GM23338 (cell line): ENCODE measurements around the gene ACAD11. TPM values are rescaled to one million over a fixed set of nuclear protein-coding genes. Genes with fewer than 3 reads are reported as not detected.

ENCODE experiments used
- ATAC-seq: fragments of 200-7000 bp; cut with Tn5 transposase; 3 replicates; pipeline ENCODE4 v1.9.1; 2020
- DNase-seq: peaks from one replicate; pipeline ENCODE4 v3.0.0-alpha.2; 2015; ENCODE audit warnings: low spot score
- H2AFZ ChIP-seq: fragments of 200-600 bp; sonication (generic); 2 replicates; pipeline ENCODE4 v1.8.0; 2016; ENCODE audit warnings: antibody characterized with exemption, mild to moderate bottlenecking, moderate library complexity
- H3F3A ChIP-seq: fragments of 200-600 bp; sonication (generic); replicated peaks from 2 replicates; pipeline ENCODE4 v1.8.0; 2017; ENCODE audit warnings: antibody characterized with exemption, mixed run types, low read depth
- H3K27ac ChIP-seq: fragments of 200-600 bp; sonication (generic); 2 replicates; pipeline ENCODE4 v1.6.1; 2016; ENCODE audit warnings: low read depth
- H3K27me3 ChIP-seq: fragments of 200-600 bp; sonication (generic); 2 replicates; pipeline ENCODE4 v1.8.0; 2016; ENCODE audit warnings: mild to moderate bottlenecking, mixed run types, moderate library complexity; ENCODE audit not compliant: insufficient read depth
- H3K36me3 ChIP-seq: fragments of 200-600 bp; sonication (generic); 2 replicates; pipeline ENCODE4 v1.8.0; 2016; ENCODE audit warnings: mild to moderate bottlenecking; ENCODE audit not compliant: insufficient read depth
- H3K4me1 ChIP-seq: fragments of 200-600 bp; sonication (generic); 2 replicates; pipeline ENCODE4 v1.8.0; 2016; ENCODE audit warnings: mild to moderate bottlenecking, moderate library complexity; ENCODE audit not compliant: insufficient read depth
- H3K4me2 ChIP-seq: fragments of 200-600 bp; sonication (generic); 2 replicates; pipeline ENCODE4 v1.7.1; 2017; ENCODE audit warnings: mixed run types
- H3K4me3 ChIP-seq: fragments of 200-600 bp; sonication (generic); 2 replicates; pipeline ENCODE4 v1.6.1; 2016; ENCODE audit warnings: mixed run types
- H3K79me2 ChIP-seq: fragments of 200-600 bp; sonication (generic); replicated peaks from 2 replicates; pipeline ENCODE4 v1.8.0; 2017; ENCODE audit warnings: mild to moderate bottlenecking; ENCODE audit not compliant: insufficient read depth
- H3K9me2 ChIP-seq: fragments of 200-600 bp; sonication (generic); 2 replicates; pipeline ENCODE4 v1.8.0; 2017; ENCODE audit not compliant: insufficient read depth
- H4K20me1 ChIP-seq: fragments of 200-600 bp; sonication (generic); replicated peaks from 2 replicates; pipeline ENCODE4 v1.8.0; 2017; ENCODE audit warnings: mild to moderate bottlenecking; ENCODE audit not compliant: insufficient read depth
- H3K27ac Mint-ChIP-seq: 2 replicates; pipeline ENCODE4 v1.8.0; 2020; ENCODE audit warnings: inconsistent platforms, mild to moderate bottlenecking, moderate library complexity, mixed read lengths
- H3K27me3 Mint-ChIP-seq: 3 replicates; pipeline ENCODE4 v1.8.0; 2022; ENCODE audit warnings: low read depth, mild to moderate bottlenecking, moderate library complexity, mixed read lengths, inconsistent platforms; ENCODE audit not compliant: insufficient read depth, poor library complexity
- H3K36me3 Mint-ChIP-seq: 3 replicates; pipeline ENCODE4 v1.8.0; 2021; ENCODE audit warnings: low read depth, mild to moderate bottlenecking, inconsistent platforms, moderate library complexity, mixed read lengths
- H3K4me1 Mint-ChIP-seq: 3 replicates; pipeline ENCODE4 v1.8.0; 2020; ENCODE audit warnings: mild to moderate bottlenecking, inconsistent platforms, mixed read lengths
- H3K4me3 Mint-ChIP-seq: 3 replicates; pipeline ENCODE4 v1.8.0; 2021; ENCODE audit warnings: moderate library complexity, mild to moderate bottlenecking, inconsistent platforms, mixed read lengths
- H3K9me3 Mint-ChIP-seq: 3 replicates; pipeline ENCODE4 v1.8.0; 2020; ENCODE audit warnings: moderate library complexity, mild to moderate bottlenecking, inconsistent platforms, mixed read lengths
- CREB1 ChIP-seq: fragments of 250-450 bp; sonication (Bioruptor Pico); IDR thresholded peaks from 2 replicates; pipeline ENCODE4 v1.5.0; 2020; ENCODE audit warnings: low read depth, mild to moderate bottlenecking, moderate library complexity
- EZH2phosphoT487 ChIP-seq: fragments of 200-600 bp; sonication (generic); IDR thresholded peaks from one replicate; pipeline ENCODE4 v1.8.1; 2018; ENCODE audit warnings: antibody characterized with exemption; ENCODE audit not compliant: unreplicated experiment
- JUNB ChIP-seq: IDR thresholded peaks from one replicate; pipeline ENCODE4 v1.6.1; 2016; ENCODE audit warnings: antibody characterized with exemption; ENCODE audit not compliant: unreplicated experiment
- NANOG ChIP-seq: IDR thresholded peaks from 2 replicates; pipeline ENCODE4 v1.6.1; 2016; ENCODE audit warnings: antibody characterized with exemption, borderline replicate concordance
- POLR2AphosphoS5 ChIP-seq: IDR thresholded peaks from 2 replicates; pipeline ENCODE4 v1.6.1; 2016; ENCODE audit warnings: antibody characterized with exemption, low read depth
- STAT1 ChIP-seq: IDR thresholded peaks from one replicate; pipeline ENCODE4 v1.6.1; 2016; ENCODE audit warnings: antibody characterized with exemption; ENCODE audit not compliant: unreplicated experiment
- ZNF114 ChIP-seq: fragments of 250-450 bp; sonication (Bioruptor Pico); IDR thresholded peaks from 2 replicates; pipeline ENCODE4 v1.5.0; 2020; ENCODE audit warnings: mild to moderate bottlenecking, moderate library complexity
- ZNF331 ChIP-seq: fragments of 250-450 bp; sonication (Bioruptor Pico); IDR thresholded peaks from 2 replicates; pipeline ENCODE4 v1.5.0; 2020; ENCODE audit warnings: low read depth, mild to moderate bottlenecking, moderate library complexity
- polyA plus RNA-seq: library from polyadenylated mRNA; unstranded; fragments of >200 nt; fragmentation: Nextera tagmentation; extraction: Ambion mirVana; gene quantifications from 2 replicates; pipeline ENCODE4 v1.2.1, GENCODE V29; 2016
- total RNA-seq: library from RNA; depleted of rRNA; stranded (reverse); fragments of >200 nt; shearing (Covaris generic); gene quantifications from 2 replicates; pipeline ENCODE4 v1.2.3, GENCODE V29; 2014
- TF ChIP-seq, protein P1 (sequence below): fragments of 250-450 bp; sonication (Bioruptor Pico); IDR thresholded peaks from 2 replicates; pipeline ENCODE4 v1.5.0; 2020; ENCODE audit warnings: mild to moderate bottlenecking, moderate library complexity
- TF ChIP-seq, protein P2 (sequence below), 2 experiments: fragments of 200-600 bp in 1 of 2; sonication (generic) in 1 of 2; conservative IDR thresholded peaks; 2 replicates each; pipeline versions ENCODE4 v1.5.1 to v1.6.1; 2016 to 2017; ENCODE audit warnings: antibody characterized with exemption in 2 of 2, low read depth in 2 of 2, mild to moderate bottlenecking in 2 of 2, moderate library complexity in 1 of 2

ACAD11 gene
- total and polyA plus RNA-seq, 2 experiments from 2014 or later, result 11.4 to 17.1 TPM

DNA sequence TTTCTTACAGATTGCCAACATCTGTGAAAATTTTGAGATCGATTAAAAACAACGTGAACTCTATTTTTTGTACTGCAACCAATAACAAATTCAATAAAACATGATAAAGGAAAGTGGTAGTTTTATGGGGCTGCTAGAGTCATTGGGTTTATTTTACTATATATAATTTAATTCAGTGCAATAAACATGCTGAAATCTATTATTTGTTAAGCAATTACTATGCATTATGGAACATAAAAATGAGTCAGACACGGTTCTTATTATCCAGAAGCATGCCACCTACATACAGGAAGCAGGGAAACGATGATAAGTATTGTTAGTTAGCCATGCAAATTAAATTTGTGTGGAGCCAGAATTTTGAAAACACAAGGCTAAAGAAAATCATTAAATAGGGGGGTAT lies 35.4 kb upstream of the ACAD11 start:
- Histone ChIP-seq H3K9me2 (no peaks in the 10 kb centered on the region), H3K79me2 (no peaks in the 10 kb centered on the region), H3K4me3 (no peak overlapping the region), H3F3A (no peaks in the 10 kb centered on the region), H4K20me1 (no peaks in the 10 kb centered on the region), H3K4me2 (no peak overlapping the region), H3K4me1 (no peaks in the 10 kb centered on the region), H3K27me3 (no peaks in the 10 kb centered on the region), H3K36me3 (peaks cover 32% of the 10 kb centered on the region), H2AFZ (no peak overlapping the region), H3K27ac (no peak overlapping the region)
- Mint-ChIP-seq H3K27ac (no peak overlapping the region), H3K4me3 (no peak overlapping the region), H3K4me1 (no peaks in the 10 kb centered on the region), H3K9me3 (no peaks in the 10 kb centered on the region), H3K27me3 (peaks cover 7% of the 10 kb centered on the region), H3K36me3 (peaks cover 23% of the 10 kb centered on the region; the same call in 2 of the 3 replicates)
- ATAC-seq (no peak), DNase-seq (no peak)
- TF ChIP-seq EZH2phosphoT487, result no peak
- TF ChIP-seq ZNF331, result no peak
- no peak for TF ChIP-seq STAT1

DNA sequence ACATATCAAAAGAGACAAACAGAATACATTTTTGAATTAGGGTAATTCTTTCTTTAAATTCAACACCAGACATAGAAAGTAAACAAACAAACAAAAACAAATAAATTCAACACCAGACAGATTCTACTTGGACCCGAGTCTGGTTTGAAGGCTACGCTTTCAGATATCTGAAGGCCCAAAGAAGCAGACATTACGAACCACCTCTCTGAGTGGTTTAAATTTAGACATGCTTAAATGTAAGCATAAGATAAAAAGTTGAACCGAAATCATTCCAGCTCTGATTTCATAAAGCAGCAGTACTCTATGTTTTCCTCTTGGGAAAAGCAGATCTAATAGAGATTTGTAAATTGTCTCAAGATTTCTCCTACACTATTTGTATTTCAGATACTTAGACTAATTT lies 30.4 kb upstream of the ACAD11 start:
- TF ChIP-seq, protein P1, sequence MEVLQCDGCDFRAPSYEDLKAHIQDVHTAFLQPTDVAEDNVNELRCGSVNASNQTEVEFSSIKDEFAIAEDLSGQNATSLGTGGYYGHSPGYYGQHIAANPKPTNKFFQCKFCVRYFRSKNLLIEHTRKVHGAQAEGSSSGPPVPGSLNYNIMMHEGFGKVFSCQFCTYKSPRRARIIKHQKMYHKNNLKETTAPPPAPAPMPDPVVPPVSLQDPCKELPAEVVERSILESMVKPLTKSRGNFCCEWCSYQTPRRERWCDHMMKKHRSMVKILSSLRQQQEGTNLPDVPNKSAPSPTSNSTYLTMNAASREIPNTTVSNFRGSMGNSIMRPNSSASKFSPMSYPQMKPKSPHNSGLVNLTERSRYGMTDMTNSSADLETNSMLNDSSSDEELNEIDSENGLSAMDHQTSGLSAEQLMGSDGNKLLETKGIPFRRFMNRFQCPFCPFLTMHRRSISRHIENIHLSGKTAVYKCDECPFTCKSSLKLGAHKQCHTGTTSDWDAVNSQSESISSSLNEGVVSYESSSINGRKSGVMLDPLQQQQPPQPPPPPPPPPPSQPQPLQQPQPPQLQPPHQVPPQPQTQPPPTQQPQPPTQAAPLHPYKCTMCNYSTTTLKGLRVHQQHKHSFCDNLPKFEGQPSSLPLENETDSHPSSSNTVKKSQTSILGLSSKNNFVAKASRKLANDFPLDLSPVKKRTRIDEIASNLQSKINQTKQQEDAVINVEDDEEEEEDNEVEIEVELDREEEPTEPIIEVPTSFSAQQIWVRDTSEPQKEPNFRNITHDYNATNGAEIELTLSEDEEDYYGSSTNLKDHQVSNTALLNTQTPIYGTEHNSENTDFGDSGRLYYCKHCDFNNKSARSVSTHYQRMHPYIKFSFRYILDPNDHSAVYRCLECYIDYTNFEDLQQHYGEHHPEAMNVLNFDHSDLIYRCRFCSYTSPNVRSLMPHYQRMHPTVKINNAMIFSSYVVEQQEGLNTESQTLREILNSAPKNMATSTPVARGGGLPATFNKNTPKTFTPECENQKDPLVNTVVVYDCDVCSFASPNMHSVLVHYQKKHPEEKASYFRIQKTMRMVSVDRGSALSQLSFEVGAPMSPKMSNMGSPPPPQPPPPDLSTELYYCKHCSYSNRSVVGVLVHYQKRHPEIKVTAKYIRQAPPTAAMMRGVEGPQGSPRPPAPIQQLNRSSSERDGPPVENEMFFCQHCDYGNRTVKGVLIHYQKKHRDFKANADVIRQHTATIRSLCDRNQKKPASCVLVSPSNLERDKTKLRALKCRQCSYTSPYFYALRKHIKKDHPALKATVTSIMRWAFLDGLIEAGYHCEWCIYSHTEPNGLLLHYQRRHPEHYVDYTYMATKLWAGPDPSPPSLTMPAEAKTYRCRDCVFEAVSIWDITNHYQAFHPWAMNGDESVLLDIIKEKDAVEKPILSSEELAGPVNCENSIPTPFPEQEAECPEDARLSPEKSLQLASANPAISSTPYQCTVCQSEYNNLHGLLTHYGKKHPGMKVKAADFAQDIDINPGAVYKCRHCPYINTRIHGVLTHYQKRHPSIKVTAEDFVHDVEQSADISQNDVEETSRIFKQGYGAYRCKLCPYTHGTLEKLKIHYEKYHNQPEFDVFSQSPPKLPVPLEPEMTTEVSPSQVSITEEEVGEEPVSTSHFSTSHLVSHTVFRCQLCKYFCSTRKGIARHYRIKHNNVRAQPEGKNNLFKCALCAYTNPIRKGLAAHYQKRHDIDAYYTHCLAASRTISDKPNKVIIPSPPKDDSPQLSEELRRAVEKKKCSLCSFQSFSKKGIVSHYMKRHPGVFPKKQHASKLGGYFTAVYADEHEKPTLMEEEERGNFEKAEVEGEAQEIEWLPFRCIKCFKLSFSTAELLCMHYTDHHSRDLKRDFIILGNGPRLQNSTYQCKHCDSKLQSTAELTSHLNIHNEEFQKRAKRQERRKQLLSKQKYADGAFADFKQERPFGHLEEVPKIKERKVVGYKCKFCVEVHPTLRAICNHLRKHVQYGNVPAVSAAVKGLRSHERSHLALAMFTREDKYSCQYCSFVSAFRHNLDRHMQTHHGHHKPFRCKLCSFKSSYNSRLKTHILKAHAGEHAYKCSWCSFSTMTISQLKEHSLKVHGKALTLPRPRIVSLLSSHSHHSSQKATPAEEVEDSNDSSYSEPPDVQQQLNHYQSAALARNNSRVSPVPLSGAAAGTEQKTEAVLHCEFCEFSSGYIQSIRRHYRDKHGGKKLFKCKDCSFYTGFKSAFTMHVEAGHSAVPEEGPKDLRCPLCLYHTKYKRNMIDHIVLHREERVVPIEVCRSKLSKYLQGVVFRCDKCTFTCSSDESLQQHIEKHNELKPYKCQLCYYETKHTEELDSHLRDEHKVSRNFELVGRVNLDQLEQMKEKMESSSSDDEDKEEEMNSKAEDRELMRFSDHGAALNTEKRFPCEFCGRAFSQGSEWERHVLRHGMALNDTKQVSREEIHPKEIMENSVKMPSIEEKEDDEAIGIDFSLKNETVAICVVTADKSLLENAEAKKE (CRISPR knock-in tag), result no peak
- TF ChIP-seq CREB1 (CRISPR knock-in tag) (no peak), POLR2AphosphoS5 (no peak), JUNB (no peak), STAT1 (no peak), NANOG (no peak), ZNF331 (no peak), ZNF114 (CRISPR knock-in tag) (no peak)
- TF ChIP-seq, protein P2, sequence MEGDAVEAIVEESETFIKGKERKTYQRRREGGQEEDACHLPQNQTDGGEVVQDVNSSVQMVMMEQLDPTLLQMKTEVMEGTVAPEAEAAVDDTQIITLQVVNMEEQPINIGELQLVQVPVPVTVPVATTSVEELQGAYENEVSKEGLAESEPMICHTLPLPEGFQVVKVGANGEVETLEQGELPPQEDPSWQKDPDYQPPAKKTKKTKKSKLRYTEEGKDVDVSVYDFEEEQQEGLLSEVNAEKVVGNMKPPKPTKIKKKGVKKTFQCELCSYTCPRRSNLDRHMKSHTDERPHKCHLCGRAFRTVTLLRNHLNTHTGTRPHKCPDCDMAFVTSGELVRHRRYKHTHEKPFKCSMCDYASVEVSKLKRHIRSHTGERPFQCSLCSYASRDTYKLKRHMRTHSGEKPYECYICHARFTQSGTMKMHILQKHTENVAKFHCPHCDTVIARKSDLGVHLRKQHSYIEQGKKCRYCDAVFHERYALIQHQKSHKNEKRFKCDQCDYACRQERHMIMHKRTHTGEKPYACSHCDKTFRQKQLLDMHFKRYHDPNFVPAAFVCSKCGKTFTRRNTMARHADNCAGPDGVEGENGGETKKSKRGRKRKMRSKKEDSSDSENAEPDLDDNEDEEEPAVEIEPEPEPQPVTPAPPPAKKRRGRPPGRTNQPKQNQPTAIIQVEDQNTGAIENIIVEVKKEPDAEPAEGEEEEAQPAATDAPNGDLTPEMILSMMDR (conservative IDR thresholded peaks at IDR 0.05; ENCODE audit: low read depth in 2 of 2), result no peak
- Histone ChIP-seq H3K4me1 (no peaks in the 10 kb centered on the region), H3K4me2 (no peak overlapping the region), H4K20me1 (no peaks in the 10 kb centered on the region), H3K27ac (no peak overlapping the region), H3K9me2 (no peaks in the 10 kb centered on the region), H2AFZ (no peak overlapping the region), H3K36me3 (peaks cover 28% of the 10 kb centered on the region), H3F3A (no peaks in the 10 kb centered on the region), H3K27me3 (no peaks in the 10 kb centered on the region), H3K79me2 (no peaks in the 10 kb centered on the region), H3K4me3 (no peak overlapping the region)
- Mint-ChIP-seq H3K4me3 (no peak overlapping the region), H3K27ac (no peak overlapping the region), H3K9me3 (no peaks in the 10 kb centered on the region), H3K4me1 (no peaks in the 10 kb centered on the region), H3K36me3 (peaks cover 21% of the 10 kb centered on the region), H3K27me3 (no peaks in the 10 kb centered on the region)
- no peak for DNase-seq
- ATAC-seq, result no peak
